ENCODE data around the gene LEUTX.

The LEUTX gene

DNA sequence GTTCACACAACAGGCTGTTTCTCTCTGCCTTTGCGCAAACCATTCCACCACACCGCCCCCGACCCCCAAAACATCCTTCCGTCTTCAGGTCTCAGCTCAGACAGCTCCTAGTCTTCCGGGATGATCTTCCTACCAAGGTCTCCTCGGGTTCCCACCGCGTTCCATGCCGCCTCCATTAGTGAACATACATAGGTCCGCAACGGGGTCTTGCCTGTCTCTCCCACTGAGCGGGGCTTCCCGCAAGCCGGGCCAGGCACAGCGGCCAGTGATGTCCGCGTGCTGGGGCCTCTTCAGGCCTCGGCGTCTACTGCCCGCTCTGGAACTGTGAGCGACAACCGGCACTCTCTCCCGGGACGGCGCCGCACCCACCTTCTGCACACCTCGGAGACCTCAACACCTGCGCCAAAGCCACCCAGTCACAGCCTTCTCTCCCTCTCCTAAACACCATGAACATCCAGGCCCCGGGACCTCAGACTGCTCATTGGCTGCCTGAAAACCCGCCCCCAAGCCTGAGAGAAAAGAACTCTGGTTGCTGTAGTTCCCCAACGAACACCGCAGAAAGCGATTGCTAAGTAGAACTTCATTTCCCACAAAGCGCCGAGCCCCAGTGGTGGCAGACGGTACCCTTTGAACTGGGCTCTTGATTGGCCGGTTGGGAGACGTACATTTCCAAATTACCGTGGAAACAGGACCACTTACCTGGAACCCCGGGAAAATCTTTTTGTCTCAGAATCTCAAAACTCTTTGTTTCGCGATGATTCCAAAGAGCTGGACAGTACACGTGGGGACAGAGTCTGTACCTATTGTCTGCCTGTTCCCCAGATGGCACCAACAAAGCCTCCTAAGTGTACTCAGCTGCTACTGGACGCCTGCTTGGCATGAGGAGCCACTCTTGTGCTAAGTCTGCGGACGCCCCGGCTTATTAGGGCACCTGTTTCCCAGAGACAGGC is 45.8 kb downstream of the LEUTX start:
- peak; percentile 90 for DNase-seq (ENCODE audit: low spot score)

DNA sequence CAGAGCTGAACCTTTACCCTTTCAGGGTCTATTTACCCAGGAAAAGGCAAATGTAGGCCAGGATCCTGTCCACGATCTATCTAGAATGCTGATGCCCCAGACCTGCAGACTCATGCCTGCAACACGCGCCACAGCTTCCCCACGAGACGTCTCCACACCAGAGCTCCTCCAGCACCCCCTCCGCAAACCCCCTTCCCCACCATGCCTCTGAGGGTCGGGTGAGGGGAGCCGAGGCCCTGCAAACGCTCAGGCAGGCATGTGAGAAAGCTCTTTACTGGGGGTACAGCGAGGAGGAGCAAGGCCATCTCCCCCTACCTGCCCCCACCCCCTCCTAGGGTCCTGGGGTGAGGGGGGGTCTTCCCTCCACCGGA is 46.4 kb downstream of the LEUTX start:
- no peak for DNase-seq (ENCODE audit: low spot score)

DNA sequence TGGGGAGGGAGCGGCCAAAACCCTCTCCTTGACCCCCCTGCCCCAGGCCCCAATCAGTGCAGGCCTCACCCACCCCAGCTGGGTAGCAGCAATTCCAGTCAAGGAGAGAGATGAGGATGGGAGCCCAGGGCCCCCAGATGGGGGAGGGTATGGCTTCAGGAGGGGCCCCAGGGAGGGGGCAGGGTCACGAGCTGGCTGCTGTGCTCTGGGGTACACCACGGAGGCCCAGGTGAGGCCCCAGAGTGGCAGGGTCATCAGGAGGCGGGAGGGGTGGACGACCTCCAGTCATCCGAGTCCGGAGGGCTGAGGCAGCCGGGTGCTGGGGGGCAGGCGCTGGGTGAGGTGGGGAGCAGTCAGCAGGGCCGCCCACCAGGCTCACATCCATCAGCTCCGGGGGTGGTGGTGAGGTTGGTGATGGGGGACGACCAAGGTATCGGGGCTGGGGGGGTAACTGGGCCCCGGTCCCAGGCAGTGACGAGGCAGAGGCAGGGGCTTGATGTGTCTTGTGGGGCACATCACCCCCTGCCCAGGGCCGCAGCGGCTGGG is 47.0 kb downstream of the LEUTX start:
- no peak for DNase-seq (ENCODE audit: low spot score)

DNA sequence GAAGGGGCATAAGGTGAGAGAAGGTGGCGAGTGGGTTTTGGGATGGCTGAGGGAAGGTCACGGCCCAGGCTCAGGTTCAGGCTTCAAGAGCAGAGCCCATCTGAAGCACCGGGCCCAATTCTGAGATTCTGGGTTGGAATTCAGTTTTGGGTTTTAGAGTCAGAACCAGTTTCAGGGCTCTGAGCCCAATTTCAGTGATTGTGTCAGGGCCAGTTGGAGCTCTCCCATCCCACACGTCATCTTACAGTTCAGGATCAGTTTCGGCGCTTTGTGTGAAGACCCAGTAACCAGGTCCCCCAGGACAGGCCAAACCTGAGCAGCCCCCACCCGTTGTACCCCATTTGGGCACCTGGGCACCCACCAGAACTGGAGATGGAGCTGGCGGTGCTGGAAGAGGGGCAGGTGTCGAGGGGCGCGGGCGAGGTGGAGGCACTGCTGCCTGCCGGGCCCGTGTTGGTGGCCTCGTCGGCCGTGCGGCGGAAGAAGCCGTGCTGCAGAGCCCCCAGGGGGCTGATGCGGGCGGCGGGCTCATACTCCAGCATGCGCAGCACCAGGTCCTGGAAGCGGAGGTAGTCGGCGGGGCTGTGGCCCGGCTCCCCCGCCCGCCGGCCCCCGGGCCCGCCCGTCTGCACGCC is 47.8 kb downstream of the LEUTX start:
- no peak for DNase-seq (ENCODE audit: low spot score)

DNA sequence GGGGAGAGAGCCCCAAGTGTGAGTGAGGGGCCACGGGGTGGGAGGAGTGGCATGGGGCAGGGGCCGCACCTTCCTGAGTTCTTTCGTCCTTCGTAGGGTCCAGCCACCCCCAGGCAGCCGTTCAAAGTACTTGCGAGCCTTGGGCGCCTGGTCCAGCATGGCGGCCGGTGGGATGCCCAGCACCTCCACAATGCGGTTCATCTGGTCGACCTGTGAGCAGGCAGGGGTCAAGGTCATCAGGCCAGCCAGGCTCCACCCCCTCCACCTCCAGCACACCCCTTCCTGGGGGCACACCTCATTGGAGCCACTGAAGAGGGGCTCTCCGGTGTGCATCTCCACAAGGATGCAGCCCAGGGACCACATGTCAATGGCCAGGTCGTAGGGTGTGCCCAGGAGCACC is 48.6 kb downstream of the LEUTX start:
- no peak for DNase-seq (ENCODE audit: low spot score)

DNA sequence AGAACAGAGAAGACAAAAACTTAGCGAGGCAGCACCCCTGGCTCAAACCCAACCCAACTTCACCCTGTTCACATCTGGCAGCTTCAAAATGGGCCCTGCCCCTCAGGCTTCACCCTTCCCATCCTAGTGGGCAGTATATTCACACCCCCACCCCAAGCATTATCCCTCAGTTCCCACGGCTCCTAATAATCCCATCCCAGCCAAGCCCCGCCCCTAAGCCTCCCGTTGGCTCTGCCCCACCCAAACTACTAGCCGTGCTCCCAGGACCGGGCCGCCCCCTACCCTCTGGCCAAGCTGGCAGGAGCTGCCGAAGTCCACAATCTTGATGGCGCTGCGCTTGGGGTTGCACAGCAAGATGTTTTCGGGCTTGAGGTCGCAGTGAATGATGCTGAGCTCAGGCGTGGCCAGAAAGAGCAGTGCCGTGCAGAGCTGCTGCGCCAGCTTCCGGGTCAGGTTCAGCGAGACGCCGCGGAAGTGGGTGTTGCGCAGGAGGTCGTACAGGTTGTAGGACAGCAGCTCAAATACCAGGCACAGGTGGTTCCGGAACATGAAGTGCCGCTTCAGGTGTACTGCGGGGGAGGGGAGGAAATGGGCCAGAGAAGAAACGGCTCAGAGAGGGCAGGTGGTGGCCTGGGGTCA is 49.5 kb downstream of the LEUTX start:
- DNase-seq (ENCODE audit: low spot score): no peak

DNA sequence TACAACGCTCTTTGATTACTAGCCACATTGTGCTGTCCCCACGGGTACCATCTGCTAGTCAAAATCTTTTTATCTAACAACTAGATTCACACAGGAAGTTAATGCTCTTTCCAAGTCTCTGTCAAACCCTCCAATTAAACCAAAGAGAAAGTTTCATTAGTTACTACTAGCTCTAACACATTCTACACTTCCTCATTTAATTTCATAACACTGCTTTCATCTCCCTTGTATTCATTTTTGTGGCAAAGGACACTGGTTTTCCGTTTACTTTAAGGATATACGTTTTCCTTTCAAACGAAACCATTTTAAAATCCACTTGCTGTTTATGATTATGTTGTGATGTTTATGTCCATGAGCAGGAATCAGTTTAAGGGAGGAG is 50.0 kb downstream of the LEUTX start:
- DNase-seq (ENCODE audit: low spot score): no peak

DNA sequence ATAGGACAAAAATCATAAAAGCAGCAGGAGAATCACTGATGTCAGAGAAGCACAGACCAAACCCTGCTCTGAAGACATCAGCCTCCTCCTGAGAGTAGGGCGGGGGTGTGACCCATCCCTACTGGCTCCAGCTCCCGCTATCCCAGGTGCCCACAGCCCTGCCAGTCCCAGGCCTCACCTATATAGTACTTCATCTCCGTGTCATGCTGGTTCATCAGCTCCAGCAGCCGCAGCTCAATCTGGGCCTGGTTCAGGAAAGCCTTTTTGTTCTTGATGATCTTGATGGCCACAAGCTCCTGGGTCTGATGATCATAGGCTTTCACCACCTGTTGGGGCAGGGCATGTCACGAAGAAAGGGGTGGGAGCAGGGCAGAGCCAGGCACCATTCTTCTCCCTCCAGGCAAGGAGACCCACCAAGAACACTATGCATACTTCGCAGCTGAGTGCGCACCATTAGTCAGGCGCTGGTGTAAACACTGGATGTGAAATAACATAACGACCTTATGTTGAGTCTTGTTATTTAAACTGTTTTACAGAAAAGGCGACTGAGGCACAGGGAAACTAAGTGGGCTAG is 51.1 kb downstream of the LEUTX start:
- no peak for DNase-seq (ENCODE audit: low spot score)

DNA sequence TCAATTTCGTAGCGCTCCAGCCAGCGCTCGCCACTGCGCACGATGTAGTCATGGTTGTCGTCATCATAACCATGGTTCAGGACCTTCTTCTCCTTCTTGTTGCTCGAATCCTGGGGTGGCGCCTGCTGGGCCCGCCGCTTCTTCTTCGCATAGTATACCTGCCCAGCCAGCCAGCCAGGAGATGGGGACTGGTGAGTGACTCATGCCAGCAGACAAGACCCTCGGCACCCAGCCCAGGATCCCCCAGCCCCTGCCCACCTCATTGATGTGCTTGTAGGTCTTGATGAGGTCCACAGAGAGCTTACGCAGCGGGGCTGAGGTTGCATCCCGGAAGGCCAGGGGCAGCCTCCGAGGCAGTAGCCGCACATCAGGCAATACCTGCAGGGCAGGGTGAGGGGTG is 51.8 kb downstream of the LEUTX start:
- no peak for DNase-seq (ENCODE audit: low spot score)

DNA sequence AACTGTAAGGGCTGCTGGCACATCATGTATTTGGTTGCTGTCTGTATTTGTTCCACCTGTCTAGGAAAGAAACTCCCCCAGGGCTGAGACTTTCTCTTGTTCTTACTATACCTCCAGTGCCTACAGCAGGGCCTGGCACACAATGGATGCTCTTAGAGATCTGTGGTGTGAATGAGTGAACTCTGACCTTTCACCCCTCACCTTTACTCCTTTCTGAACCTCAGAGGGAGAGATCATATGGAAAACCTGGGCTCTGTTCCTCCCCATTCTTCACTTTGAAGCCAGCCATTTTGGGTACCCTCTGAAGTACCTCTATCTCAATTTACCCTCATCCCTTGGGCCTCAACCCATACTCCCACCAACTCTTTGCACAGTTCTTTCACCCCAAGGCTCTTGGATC is 52.2 kb downstream of the LEUTX start:
- DNase-seq (ENCODE audit: low spot score): no peak

DNA sequence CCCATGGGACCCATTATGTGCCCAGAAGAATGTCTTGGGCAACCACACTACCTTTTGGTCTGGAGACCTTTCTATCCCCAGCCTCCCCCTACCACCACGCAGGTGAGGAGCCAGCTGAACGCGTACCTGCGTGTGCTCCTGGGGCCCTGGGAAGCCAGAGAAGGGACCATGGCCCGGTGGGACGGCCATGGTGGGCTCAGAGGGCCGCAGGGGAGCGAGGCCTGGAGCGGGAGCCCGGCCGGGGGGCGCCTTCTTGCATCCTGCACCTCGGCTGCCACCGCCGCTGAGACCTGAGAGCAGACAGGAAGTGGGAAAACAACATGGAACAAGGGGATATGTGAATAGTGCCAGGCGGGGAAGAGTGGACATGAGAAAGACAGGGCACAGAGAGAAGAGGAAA is 53.0 kb downstream of the LEUTX start:
- DNase-seq (ENCODE audit: low spot score): no peak

DNA sequence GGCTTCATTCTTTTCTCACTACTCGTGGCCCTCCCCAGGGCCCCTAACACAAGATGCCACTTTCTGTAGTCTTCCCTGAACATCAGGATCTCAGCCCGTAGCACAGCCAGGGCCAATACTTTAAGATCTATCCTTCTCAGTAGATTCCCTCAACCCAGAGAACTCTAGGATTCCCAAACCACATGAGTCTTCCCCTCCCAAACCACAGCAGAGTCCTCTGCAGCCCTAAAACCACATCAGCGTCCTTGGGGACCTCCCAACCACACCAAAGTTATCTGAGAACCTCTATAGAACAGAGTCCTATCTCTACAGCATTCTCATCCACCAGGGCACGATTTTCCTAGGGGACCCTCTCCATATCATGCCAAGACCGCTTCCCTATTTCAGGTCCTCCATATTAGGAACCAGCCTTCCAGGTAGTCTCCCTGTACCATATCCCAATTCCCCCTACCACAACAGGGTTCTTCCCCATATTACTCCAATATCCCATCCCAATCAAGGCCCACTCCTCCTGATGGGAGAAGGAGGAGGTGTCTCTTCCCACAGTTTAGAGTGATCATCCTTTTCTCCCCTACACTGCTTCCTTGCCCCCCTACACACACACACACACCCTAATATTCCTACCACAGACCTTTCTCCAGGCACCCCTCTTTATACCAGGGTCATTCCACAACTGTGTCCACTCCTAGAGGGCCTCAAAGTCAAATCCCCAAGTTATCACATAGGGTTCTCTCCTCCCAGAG is 53.9 kb downstream of the LEUTX start:
- no peak for DNase-seq (ENCODE audit: low spot score)

DNA sequence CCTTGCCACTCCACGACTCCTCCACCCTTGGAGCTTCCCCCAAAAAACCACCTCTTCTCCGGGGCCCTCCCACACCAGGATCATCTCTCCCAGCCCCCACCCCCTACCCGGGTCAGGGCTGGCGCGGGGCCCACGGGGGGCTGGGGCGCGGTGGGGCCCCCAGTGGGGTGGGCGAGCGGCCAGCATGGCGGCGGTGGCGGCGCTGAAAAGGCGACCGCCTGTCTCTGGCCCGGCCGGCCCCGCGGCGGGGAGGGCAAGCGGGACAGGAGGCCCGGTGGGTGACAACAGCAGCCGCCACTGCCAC is 54.5 kb downstream of the LEUTX start:
- DNase-seq (ENCODE audit: low spot score): no peak

DNA sequence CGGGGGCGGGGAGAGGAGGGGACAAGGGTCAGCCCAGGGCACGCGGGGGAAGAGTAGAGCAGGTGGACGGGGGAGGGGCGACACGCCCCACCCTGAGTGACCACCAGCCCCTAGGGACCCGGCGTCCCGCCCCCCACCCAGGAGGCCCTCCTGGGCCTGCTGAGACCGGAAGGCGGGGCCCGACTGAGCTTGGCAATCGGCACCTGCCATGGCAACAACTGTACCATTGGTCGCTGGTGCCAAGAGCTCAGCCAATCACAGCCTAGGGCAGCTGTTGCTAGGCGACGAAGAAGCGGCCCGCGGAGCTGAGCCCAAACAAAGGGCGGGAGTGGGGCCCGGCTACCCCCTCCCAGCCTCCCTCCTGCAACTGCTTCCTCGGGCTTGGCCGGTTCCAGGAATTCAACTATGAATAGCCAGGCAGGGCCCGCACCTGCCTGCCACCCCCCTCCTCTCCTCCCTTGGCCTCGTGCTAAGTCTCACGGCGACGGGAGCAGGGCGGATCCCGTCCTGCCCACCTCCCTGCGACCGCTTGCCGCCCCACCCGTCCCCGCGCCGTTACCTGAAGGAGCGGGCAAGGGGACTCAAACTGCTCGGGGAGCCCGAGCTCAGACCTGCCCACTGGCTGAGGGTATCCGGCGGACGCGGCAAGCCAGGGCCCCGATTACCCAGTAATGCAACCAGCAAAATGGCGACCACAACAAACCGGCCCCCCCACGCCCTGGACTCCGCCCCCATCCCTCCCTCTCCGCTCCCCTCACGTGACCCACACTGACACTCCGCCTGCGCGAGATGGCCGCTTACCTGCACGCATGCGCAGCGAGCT is 55.0 kb downstream of the LEUTX start, which contains the start of gene DYRK1B:
Gene DYRK1B, minus strand, starts transcription at position 699 of the 823 bp plus-strand sequence. CDS start 2,295 bp downstream, outside the sequence.
- DNase-seq (ENCODE audit: low spot score): peak; percentile 99

DNA sequence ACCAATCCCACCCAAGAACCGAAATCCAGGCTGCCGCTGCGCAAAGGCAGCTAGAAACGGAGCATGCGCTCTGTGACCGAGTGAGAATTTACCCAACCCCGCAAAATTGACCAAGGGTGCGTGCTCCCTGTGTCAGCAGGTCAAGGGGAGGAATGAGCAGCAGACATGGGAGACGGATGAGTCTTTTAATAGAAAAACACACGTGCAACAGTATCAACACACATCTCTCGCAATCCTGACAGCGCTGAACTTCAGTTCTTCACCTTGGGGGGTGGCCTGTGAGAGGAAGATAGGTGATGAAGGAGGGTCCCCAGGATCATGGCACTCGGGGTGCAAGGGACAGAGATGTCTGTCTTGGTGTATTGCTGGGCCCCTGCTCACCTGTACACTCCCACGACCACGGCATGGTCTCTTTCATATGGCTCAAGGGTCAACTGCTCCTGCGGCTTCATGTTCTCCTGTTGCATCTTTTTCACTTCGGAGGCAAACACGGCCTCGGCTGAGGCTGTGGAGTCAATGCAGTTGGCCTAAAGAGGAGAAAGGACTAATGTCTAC is 55.7 kb downstream of the LEUTX start:
- no peak for DNase-seq (ENCODE audit: low spot score)

Data from iPS-NIHi11 (cell line).